Lung (tissue), 12 donors: Measurements from ENCODE around the gene IL17RD. TPM values are rescaled to one million over a fixed set of nuclear protein-coding genes. Genes with fewer than 3 reads are reported as not detected.

Source experiments
- ATAC-seq: fragments of 200-7000 bp; cut with Tn5 transposase; one replicate; pipeline ENCODE4 v1.9.1; 2020; ENCODE audit warnings: moderate number of reproducible peaks; ENCODE audit not compliant: insufficient read depth, low FRiP score
- DNase-seq, 3 donors: peaks; one replicate each; pipeline ENCODE4 v3.0.0-alpha.2; 2013 to 2017
- H3K27ac ChIP-seq, 2 donors: one replicate each; pipeline ENCODE4 v1.5.1; 2013; ENCODE audit warnings: mild to moderate bottlenecking in 2 of 2, moderate library complexity in 2 of 2, control low read depth in 1 of 2, inconsistent platforms in 1 of 2, low read depth in 1 of 2, low read length in 1 of 2
- H3K27me3 ChIP-seq, 3 donors: one replicate each; pipeline ENCODE4 v1.5.1; 2013; ENCODE audit warnings: low read length in 2 of 3; ENCODE audit not compliant: control insufficient read depth in 3 of 3, insufficient read depth in 3 of 3
- H3K36me3 ChIP-seq, 4 donors: one replicate each; pipeline ENCODE4 v1.5.1; 2013; ENCODE audit warnings: low read length in 4 of 4, mild to moderate bottlenecking in 1 of 4, moderate library complexity in 1 of 4; ENCODE audit not compliant: control insufficient read depth in 4 of 4, insufficient read depth in 4 of 4
- H3K4me1 ChIP-seq, 5 donors: one replicate each; pipeline ENCODE4 v1.5.1; 2013; ENCODE audit warnings: low read length in 5 of 5, mild to moderate bottlenecking in 2 of 5, moderate library complexity in 1 of 5; ENCODE audit not compliant: control insufficient read depth in 5 of 5, insufficient read depth in 5 of 5
- H3K4me3 ChIP-seq: one replicate; pipeline ENCODE4 v1.5.1; 2013; ENCODE audit warnings: mild to moderate bottlenecking, control low read depth, moderate library complexity
- H3K9ac ChIP-seq, 2 donors: one replicate each; pipeline ENCODE4 v1.5.1; 2013; ENCODE audit warnings: low read length in 2 of 2, control low read depth in 1 of 2; ENCODE audit not compliant: insufficient read depth in 1 of 2
- H3K9me3 ChIP-seq, 4 donors: one replicate each; pipeline ENCODE4 v1.5.1; 2013; ENCODE audit warnings: low read length in 3 of 4, mild to moderate bottlenecking in 1 of 4, moderate library complexity in 1 of 4; ENCODE audit not compliant: control insufficient read depth in 4 of 4, insufficient read depth in 3 of 4
- WGBS, 2 donors: extraction: QIAGEN DNeasy Blood & Tissue Kit; methylation state at CpG; one replicate each; pipeline ENCODE4 v1.1.7; 2013; 5-methylcytosine and 5-hydroxymethylcytosine counted together
- polyA plus RNA-seq, 2 donors: library from polyadenylated mRNA; stranded (reverse); fragments of 200-250 nt; gene quantifications; one replicate each; pipeline ENCODE4 v1.2.1, GENCODE V29; 2013
- total RNA-seq, 2 donors: library from RNA; depleted of rRNA in 1 of 2; stranded (reverse); fragments of >200 nt in 1 of 2; gene quantifications; one replicate each; pipeline ENCODE4 v1.2.1, GENCODE V29; 2014 to 2021
- TF ChIP-seq, protein P1 (sequence below): IDR thresholded peaks from 2 replicates; pipeline ENCODE4 v1.5.1; 2012; ENCODE audit warnings: mild to moderate bottlenecking; ENCODE audit errors: control extremely low read depth, extremely low read depth
- donor health status: control.
- donor health status: control.
- donor health status: Bipolar disorder and iron deficiency.
- donor health status: healthy.
- donor health status: DM: yes; HTN: yes; CAD: no.

IL17RD gene
- total and polyA plus RNA-seq, 4 donors: 0.22 to 4.8 (median 1.1) TPM

DNA sequence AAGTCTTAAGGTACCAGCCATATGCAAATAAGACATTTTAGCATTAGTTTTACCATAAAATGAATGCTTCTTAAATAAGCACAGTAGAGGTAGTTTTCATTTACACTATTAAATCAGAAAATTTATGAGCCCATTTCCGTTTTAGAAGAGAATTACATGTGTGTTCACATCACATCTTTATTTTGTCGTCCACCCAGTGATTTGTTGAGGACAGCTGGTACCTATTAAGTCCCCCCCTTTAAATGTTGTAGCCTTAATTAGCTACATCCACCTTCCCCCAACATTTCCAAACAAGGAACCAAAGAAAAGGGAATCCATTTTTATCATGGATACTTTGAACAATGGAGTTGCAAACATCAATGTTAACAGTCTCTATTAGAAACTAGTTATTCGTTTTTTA is 6.8 kb downstream of the IL17RD start:
- no peak for ATAC-seq
- Histone ChIP-seq H3K27ac (no peak overlapping the region), H3K4me1 (peaks cover 4 to 48% (median 22%) of the 10 kb centered on the region in 5 donors), H3K4me3 (no peak overlapping the region), H3K36me3 (no peaks in the 10 kb centered on the region), H3K9me3 (no peaks in the 10 kb centered on the region), H3K27me3 (no peaks in the 10 kb centered on the region), H3K9ac (no peak overlapping the region)
- WGBS, 2 donors: 42 to 75% methylated on average over 3 of the region's 3 CpGs
- no peak for DNase-seq
- TF ChIP-seq, protein P1, sequence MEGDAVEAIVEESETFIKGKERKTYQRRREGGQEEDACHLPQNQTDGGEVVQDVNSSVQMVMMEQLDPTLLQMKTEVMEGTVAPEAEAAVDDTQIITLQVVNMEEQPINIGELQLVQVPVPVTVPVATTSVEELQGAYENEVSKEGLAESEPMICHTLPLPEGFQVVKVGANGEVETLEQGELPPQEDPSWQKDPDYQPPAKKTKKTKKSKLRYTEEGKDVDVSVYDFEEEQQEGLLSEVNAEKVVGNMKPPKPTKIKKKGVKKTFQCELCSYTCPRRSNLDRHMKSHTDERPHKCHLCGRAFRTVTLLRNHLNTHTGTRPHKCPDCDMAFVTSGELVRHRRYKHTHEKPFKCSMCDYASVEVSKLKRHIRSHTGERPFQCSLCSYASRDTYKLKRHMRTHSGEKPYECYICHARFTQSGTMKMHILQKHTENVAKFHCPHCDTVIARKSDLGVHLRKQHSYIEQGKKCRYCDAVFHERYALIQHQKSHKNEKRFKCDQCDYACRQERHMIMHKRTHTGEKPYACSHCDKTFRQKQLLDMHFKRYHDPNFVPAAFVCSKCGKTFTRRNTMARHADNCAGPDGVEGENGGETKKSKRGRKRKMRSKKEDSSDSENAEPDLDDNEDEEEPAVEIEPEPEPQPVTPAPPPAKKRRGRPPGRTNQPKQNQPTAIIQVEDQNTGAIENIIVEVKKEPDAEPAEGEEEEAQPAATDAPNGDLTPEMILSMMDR: no peak

DNA sequence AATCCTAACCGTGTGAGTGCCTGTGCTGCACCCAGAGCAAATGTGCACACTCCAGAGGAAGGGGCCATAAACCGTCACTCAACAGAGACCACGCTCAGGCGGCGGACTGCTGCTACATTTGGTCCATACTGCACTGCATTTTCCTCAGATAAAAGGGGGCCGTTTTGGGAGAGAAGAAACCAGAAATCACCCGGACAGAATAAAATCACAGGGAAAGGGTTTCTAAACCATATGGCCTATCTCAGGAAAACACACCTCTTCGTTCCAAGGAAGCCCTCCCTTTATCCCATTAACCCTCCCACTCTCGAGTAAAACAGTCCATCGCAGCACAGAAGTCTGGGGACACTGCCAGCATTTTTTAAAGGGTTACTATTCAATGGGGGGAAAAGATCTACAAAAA is 7.6 kb downstream of the IL17RD start:
- H3K27ac ChIP-seq: no peak overlapping the region
- no peaks in the 10 kb centered on the region for H3K27me3 ChIP-seq

DNA sequence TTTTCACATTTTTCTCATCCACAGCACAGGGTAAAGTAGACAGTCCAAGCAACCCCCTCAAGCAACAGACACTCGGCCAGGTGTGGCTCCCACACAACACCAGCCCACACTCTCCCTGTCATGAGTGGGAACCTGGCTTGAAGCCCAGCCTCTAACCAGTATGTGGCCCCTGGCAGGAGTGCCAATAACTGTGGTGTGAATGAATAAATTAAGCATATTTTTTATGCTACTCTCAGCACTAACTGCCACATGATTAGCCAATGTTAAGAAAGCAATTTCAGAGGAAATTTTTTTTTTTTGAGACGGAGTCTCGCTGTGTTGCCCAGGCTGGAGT is 9.9 kb downstream of the IL17RD start:
- Histone ChIP-seq H3K9me3 (no peaks in the 10 kb centered on the region), H3K4me3 (no peak overlapping the region), H3K4me1 (peaks cover 4 to 55% (median 21%) of the 10 kb centered on the region in 5 donors), H3K36me3 (no peaks in the 10 kb centered on the region), H3K27me3 (no peaks in the 10 kb centered on the region), H3K9ac (no peak overlapping the region), H3K27ac (no peak overlapping the region)
- TF ChIP-seq, protein P1: no peak
- no peak for DNase-seq
- WGBS, 2 donors: 83 to 92% methylated on average over 3 of the region's 3 CpGs
- no peak for ATAC-seq

More for the DNA sequence above, 7.6 kb downstream of the IL17RD start:
- ATAC-seq (no peak), DNase-seq (peak; percentile 68 to 86 (median 86))
- H3K36me3 ChIP-seq: no peaks in the 10 kb centered on the region
- peaks cover 4 to 48% (median 22%) of the 10 kb centered on the region in 5 donors for H3K4me1 ChIP-seq
- H3K4me3 ChIP-seq: no peak overlapping the region
- 30 to 55% methylated on average over 10 of the region's 10 CpGs for WGBS, 2 donors
- H3K9me3 ChIP-seq: no peaks in the 10 kb centered on the region
- H3K9ac ChIP-seq: no peak overlapping the region
- TF ChIP-seq, protein P1: no peak
